OCI-LY1 (cell line): Measurements from ENCODE around the gene PODXL2.

ENCODE experiments used
- H2AFZ ChIP-seq: fragments of 200-600 bp; sonication (generic), shearing (Covaris generic); 2 replicates; pipeline ENCODE4 v1.6.0; 2014; ENCODE audit warnings: antibody characterized with exemption, mild to moderate bottlenecking, low read length
- H3F3A ChIP-seq: fragments of 200-600 bp; sonication (generic), shearing (Covaris generic); 2 replicates; pipeline ENCODE4 v1.6.0; 2014; ENCODE audit warnings: mild to moderate bottlenecking, antibody characterized with exemption, low read length, moderate library complexity; ENCODE audit not compliant: insufficient read depth
- H3K27ac ChIP-seq: fragments of 200-600 bp; sonication (generic); 2 replicates; pipeline ENCODE4 v1.5.1; 2014; ENCODE audit warnings: low read length, mixed run types, mild to moderate bottlenecking, low read depth; ENCODE audit not compliant: poor library complexity, severe bottlenecking
- H3K27me3 ChIP-seq: fragments of 200-600 bp; sonication (generic); 2 replicates; pipeline ENCODE4 v1.6.0; 2014; ENCODE audit warnings: antibody characterized with exemption, mild to moderate bottlenecking, low read length, moderate library complexity; ENCODE audit not compliant: insufficient read depth
- H3K36me3 ChIP-seq: fragments of 200-600 bp; sonication (generic); 2 replicates; pipeline ENCODE4 v1.6.1; 2014; ENCODE audit warnings: mild to moderate bottlenecking, antibody characterized with exemption, low read length, moderate library complexity, mixed read lengths; ENCODE audit not compliant: insufficient read depth
- H3K4me1 ChIP-seq: fragments of 200-600 bp; sonication (generic); 2 replicates; pipeline ENCODE4 v1.5.1; 2014; ENCODE audit warnings: mild to moderate bottlenecking, low read length, moderate library complexity; ENCODE audit not compliant: insufficient read depth, severe bottlenecking
- H3K4me2 ChIP-seq: fragments of 200-600 bp; sonication (generic), shearing (Covaris generic); 2 replicates; pipeline ENCODE4 v1.6.1; 2014; ENCODE audit warnings: low read length
- H3K4me3 ChIP-seq: fragments of 200-600 bp; sonication (generic); 2 replicates; pipeline ENCODE4 v1.5.1; 2014; ENCODE audit warnings: low read length, low read depth, mild to moderate bottlenecking, mixed read lengths; ENCODE audit not compliant: poor library complexity, severe bottlenecking
- H3K79me2 ChIP-seq: fragments of 200-600 bp; shearing (Covaris generic); 2 replicates; pipeline ENCODE4 v1.6.1; 2016; ENCODE audit warnings: mixed run types, low read length, mixed read lengths; ENCODE audit not compliant: insufficient read depth
- H3K9ac ChIP-seq: fragments of 200-600 bp; sonication (generic), shearing (Covaris generic); 2 replicates; pipeline ENCODE4 v1.6.1; 2014; ENCODE audit warnings: mild to moderate bottlenecking, low read length, mixed read lengths
- H3K9me2 ChIP-seq: fragments of 200-600 bp; sonication (generic), shearing (Covaris generic); 2 replicates; pipeline ENCODE4 v1.6.1; 2014; ENCODE audit warnings: low read depth, mild to moderate bottlenecking, low read length, mixed read lengths
- H3K9me3 ChIP-seq: fragments of 200-600 bp; shearing (Covaris generic); 2 replicates; pipeline ENCODE4 v1.6.1; 2014; ENCODE audit warnings: low read length, mixed read lengths
- H4K20me1 ChIP-seq: fragments of 200-600 bp; sonication (generic), shearing (Covaris generic); 2 replicates; pipeline ENCODE4 v1.6.0; 2016; ENCODE audit warnings: mild to moderate bottlenecking, low read length; ENCODE audit not compliant: insufficient read depth
- EZH2 ChIP-seq: fragments of 200-600 bp; sonication (generic), shearing (Covaris generic); IDR thresholded peaks from 2 replicates; pipeline ENCODE4 v1.8.0; 2017; ENCODE audit warnings: borderline replicate concordance, mixed run types, mild to moderate bottlenecking, antibody characterized with exemption, low read length, moderate library complexity, mixed read lengths
- TF ChIP-seq, protein P1 (sequence below): fragments of 200-600 bp; sonication (generic), shearing (Covaris generic); IDR thresholded peaks from 2 replicates; pipeline ENCODE4 v1.5.1; 2017; ENCODE audit warnings: mild to moderate bottlenecking, antibody characterized with exemption, low read length, moderate library complexity, mixed read lengths

PODXL2 gene

DNA sequence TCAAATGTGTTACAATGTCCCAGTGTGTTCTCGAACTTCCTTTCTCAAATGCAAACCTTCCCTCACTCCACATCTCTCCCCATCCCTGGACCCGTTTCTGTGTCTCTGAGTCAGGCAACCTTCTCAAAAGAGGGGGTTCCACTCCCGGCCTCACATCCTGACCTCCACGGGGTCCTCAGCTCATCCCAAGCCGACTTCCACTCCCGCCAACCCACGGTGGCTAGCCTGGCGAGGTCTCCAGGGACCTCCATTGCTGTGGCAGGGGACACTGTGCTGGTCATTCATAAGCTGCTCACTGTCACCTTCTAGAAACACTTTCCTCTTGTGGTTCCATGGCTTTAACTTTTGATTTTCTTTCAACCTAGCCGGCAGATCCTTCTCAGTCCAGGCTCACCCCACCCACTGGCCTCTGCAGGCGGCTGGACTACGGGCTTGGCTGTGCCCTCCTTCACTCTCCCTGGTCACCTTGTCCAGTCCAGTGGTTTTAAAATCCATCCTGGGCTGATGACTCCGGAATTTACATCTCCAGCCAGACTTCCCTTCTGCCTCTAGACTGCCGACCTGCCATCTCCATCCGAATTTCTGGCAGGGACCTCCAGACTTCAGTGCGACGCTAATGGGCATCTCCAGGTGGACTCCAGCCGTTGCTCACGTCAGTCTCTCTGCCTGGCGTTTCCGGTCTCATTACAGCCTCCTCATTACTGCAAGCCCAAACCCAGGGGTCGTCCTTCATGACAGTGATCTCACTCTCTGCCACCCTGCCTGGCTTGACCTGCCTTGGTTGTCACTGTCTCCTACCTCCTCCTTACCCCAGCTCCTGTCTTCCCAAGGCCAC, 63.7 kb downstream of the PODXL2 start:
- peaks cover 15% of the 10 kb centered on the region for H3K4me1 ChIP-seq
- H4K20me1 ChIP-seq = no peaks in the 10 kb centered on the region
- H3K36me3 ChIP-seq = no peaks in the 10 kb centered on the region
- H3F3A ChIP-seq = no peaks in the 10 kb centered on the region
- TF ChIP-seq, protein P1, sequence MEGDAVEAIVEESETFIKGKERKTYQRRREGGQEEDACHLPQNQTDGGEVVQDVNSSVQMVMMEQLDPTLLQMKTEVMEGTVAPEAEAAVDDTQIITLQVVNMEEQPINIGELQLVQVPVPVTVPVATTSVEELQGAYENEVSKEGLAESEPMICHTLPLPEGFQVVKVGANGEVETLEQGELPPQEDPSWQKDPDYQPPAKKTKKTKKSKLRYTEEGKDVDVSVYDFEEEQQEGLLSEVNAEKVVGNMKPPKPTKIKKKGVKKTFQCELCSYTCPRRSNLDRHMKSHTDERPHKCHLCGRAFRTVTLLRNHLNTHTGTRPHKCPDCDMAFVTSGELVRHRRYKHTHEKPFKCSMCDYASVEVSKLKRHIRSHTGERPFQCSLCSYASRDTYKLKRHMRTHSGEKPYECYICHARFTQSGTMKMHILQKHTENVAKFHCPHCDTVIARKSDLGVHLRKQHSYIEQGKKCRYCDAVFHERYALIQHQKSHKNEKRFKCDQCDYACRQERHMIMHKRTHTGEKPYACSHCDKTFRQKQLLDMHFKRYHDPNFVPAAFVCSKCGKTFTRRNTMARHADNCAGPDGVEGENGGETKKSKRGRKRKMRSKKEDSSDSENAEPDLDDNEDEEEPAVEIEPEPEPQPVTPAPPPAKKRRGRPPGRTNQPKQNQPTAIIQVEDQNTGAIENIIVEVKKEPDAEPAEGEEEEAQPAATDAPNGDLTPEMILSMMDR = no peak
- no peak for TF ChIP-seq EZH2
- peaks cover 3% of the 10 kb centered on the region; the same call in 1 of the 2 replicates for H3K27me3 ChIP-seq
- no peaks in the 10 kb centered on the region for H3K79me2 ChIP-seq
- no peak overlapping the region for H2AFZ ChIP-seq
- H3K9me3 ChIP-seq = no peaks in the 10 kb centered on the region
- no peak overlapping the region for H3K27ac ChIP-seq
- no peak overlapping the region for H3K4me3 ChIP-seq
- no peak overlapping the region for H3K9ac ChIP-seq
- H3K4me2 ChIP-seq = no peak overlapping the region
- H3K9me2 ChIP-seq = no peaks in the 10 kb centered on the region

DNA sequence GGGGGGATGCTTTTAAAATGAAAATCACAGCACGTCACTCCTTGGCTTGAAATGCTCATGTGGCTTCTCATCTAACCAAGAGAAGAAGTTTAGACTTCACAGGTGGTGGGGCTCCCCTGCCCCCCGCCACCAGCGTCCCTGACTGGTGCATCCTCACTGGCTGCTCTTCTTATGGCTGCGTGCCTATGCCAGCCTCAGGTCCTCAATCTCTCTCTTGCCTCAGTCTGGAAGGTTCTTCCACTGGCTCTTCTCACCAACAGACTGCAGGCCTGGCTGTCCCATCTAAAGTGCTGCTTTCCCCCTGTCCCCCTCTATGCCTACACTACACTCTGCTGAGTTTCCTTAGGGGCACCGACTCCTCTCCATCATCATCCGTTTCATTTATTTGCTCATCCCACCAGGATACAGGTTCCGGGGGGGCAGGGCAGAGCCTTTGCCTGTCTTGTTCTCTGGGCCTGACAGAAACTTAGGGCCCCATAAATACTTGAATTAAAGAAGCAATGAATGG, 64.4 kb downstream of the PODXL2 start:
- Histone ChIP-seq H3K4me2 (no peak overlapping the region), H3K27me3 (peaks cover 3% of the 10 kb centered on the region; the same call in 1 of the 2 replicates), H3K9ac (no peak overlapping the region), H3K79me2 (no peaks in the 10 kb centered on the region), H3F3A (no peaks in the 10 kb centered on the region), H3K36me3 (no peaks in the 10 kb centered on the region), H3K9me2 (no peaks in the 10 kb centered on the region), H2AFZ (no peak overlapping the region), H3K9me3 (no peaks in the 10 kb centered on the region), H3K4me1 (peaks cover 21% of the 10 kb centered on the region), H3K4me3 (no peak overlapping the region), H3K27ac (no peak overlapping the region), H4K20me1 (no peaks in the 10 kb centered on the region)
- no peak for TF ChIP-seq EZH2
- TF ChIP-seq, protein P1 = no peak

DNA sequence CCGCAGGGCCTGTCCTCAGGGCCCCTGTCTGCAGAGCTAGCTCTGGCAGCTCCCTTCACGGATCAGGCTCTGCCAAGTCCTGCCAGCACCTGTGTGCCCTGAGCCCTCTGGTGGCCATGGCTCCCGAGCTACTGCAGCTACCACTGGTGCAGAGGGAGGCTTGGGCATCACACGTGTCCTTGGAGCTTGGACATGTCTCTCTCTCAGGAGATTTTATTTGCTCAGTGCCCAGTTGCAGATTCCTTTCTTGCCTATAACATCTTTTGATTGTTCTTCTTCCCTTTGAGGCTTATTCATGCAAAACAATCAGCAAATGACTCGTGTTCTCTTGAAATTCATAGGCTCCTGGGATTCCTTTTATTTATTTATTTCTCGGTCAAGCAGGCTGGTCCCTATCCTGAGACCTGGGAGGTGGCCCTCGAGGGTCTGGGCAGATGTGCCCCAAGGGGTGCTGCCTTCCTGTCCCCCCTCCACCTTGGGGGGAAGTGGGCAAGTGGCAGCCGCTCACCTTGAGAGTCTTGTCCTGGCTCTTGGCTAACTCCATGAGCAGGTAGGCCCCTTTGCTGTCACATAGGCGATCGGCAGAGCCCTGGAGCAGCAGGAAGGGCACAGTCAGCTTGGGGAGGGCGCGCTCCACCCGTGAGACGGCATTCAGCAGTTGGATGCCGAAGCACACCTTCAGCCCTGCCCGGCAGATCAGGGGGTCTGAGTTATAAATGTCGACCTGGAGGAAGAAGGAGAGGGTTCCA, 65.7 kb downstream of the PODXL2 start:
- Histone ChIP-seq H2AFZ (no peak overlapping the region), H3K9me3 (no peaks in the 10 kb centered on the region), H3K27ac (no peak overlapping the region), H3K27me3 (peaks cover 3% of the 10 kb centered on the region; the same call in 1 of the 2 replicates), H3K79me2 (no peaks in the 10 kb centered on the region), H3K36me3 (no peaks in the 10 kb centered on the region), H3K4me3 (no peak overlapping the region), H3K4me2 (no peak overlapping the region), H3F3A (no peaks in the 10 kb centered on the region), H3K4me1 (peaks cover 22% of the 10 kb centered on the region), H3K9ac (no peak overlapping the region), H4K20me1 (no peaks in the 10 kb centered on the region), H3K9me2 (no peaks in the 10 kb centered on the region)
- TF ChIP-seq, protein P1 = peak; percentile 53; the same call in 1 of the 2 replicates
- TF ChIP-seq EZH2 = no peak
